ENCODE data around the gene TNN. TPM values are rescaled to one million over a fixed set of nuclear protein-coding genes. Genes with fewer than 3 reads are reported as not detected.

The TNN gene
- polyA plus RNA-seq, 1 donor (not counting 4 experiments of a cell fraction or from before 2014, with no cell fraction given), result not detected

DNA sequence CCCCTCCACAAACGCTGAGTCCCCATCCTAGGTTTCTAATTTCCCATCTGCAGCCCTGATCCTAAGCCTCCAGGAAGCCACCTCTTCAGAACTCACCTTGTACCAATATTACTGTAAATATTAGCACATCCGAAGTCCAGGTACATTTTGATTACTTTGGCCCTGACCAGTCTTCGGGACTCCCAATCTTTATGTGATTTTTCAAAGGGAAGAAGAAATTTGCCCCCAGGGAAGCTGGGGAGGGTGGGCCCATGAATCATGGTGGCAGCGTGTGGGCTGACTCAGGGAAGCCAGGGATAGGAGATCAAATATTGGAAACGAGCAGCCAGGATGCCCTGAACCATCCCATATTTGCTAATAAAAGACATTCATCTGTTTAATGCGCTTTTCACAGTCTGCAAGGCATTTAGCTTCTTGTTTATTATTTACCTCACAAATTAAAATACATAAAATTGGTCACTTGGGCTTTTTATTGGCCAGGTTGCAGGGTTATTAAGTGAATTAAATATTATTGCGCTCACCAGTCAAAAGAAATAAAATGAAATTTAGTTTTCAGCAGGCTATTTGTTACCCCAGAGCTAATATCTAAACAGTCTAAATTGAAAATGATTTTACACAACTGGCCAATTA, 78.4 kb downstream of the TNN start:
- Histone ChIP-seq H3K4me3 (ENCODE audit: control insufficient read depth in 2 of 3, extremely low read depth in 1 of 3, insufficient read depth in 2 of 3, low read depth in 1 of 3, low read length in 3 of 3) (no peak overlapping the region), H3K4me2 (ENCODE audit: control insufficient read depth, extremely low read depth, insufficient read depth, low read depth, low read length) (peak overlapping the region; percentile 42), H3K9ac (ENCODE audit: control insufficient read depth, extremely low read depth, insufficient read depth, low read length) (no peak overlapping the region), H3K27me3 (ENCODE audit: control insufficient read depth, extremely low read depth, insufficient read depth, low read length) (no peaks in the 10 kb centered on the region), H3K36me3 (ENCODE audit: control insufficient read depth in 2 of 2, extremely low read depth in 1 of 2, insufficient read depth in 2 of 2, low read length in 2 of 2) (no peaks in the 10 kb centered on the region), H3K4me1 (ENCODE audit: control insufficient read depth, extremely low read depth, insufficient read depth, low read length) (peaks cover 15% of the 10 kb centered on the region), H3K9me1 (ENCODE audit: control insufficient read depth, extremely low read depth, insufficient read depth, low read length) (no peaks in the 10 kb centered on the region), H3K27ac (ENCODE audit: control insufficient read depth, insufficient read depth, low read length) (no peak overlapping the region), H3K79me2 (ENCODE audit: control insufficient read depth, insufficient read depth, low read length) (no peaks in the 10 kb centered on the region), H3K9me3 (ENCODE audit: control insufficient read depth, low read depth, low read length) (no peaks in the 10 kb centered on the region), H4K20me1 (ENCODE audit: control insufficient read depth, extremely low read depth, insufficient read depth, low read length) (no peaks in the 10 kb centered on the region), H2AFZ (ENCODE audit: control insufficient read depth, low read length) (no peak overlapping the region)
- TF ChIP-seq, protein P1, sequence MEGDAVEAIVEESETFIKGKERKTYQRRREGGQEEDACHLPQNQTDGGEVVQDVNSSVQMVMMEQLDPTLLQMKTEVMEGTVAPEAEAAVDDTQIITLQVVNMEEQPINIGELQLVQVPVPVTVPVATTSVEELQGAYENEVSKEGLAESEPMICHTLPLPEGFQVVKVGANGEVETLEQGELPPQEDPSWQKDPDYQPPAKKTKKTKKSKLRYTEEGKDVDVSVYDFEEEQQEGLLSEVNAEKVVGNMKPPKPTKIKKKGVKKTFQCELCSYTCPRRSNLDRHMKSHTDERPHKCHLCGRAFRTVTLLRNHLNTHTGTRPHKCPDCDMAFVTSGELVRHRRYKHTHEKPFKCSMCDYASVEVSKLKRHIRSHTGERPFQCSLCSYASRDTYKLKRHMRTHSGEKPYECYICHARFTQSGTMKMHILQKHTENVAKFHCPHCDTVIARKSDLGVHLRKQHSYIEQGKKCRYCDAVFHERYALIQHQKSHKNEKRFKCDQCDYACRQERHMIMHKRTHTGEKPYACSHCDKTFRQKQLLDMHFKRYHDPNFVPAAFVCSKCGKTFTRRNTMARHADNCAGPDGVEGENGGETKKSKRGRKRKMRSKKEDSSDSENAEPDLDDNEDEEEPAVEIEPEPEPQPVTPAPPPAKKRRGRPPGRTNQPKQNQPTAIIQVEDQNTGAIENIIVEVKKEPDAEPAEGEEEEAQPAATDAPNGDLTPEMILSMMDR (optimal IDR thresholded peaks at IDR 0.05 in 1 of 3, IDR thresholded peaks at IDR 0.05 in 1 of 3, conservative IDR thresholded peaks at IDR 0.05 in 1 of 3; ENCODE audit: extremely low read depth in 1 of 3, insufficient read depth in 2 of 3, low read length in 3 of 3), result no peak
- TF ChIP-seq EZH2 (IDR thresholded peaks at IDR 0.05; ENCODE audit: low read length), result no peak
- DNase-seq (ENCODE audit: low read depth, low spot score) (no peak), FAIRE-seq (no peak)
- dilution Hi-C loops (cut with MboI; ENCODE audit: extremely low pct_ligation_motif_present, low sequenced_read_pairs), result no loop called here

DNA sequence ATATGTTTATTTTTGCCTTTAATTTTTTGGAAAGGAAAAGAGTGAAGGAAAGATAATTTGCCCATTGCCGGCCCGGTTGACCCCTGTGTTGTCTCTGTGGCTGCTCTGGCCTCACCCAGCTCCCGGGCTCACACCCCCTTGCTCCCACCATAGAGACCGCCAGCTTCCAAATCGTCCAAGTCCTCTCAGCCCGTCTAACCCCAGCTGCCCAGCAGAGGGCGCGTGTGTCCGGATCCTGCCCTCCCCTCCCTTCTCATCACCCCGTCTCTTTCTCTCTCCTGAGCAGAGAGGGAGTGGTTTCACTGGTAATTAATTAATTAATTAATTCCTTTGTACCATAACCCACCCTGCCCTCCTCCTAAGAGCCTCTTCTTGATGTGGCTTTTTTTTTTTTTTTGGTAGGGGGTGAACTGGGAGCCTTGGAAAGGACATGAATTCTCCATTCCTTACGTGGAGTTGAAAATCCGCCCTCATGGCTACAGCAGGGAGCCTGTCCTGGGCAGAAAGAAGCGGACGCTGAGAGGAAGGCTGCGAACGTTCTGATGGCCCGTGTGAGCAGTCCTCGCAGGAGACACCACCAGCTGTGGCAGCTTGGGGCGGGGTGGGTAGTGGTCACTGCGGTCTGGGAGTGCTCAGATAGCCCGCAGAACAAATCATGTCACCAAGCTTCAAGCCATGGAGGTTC, 79.0 kb downstream of the TNN start:
- no peak overlapping the region for H3K27ac ChIP-seq (ENCODE audit: control insufficient read depth, insufficient read depth, low read length)
- no peaks in the 10 kb centered on the region for H3K79me2 ChIP-seq (ENCODE audit: control insufficient read depth, insufficient read depth, low read length)
- no peaks in the 10 kb centered on the region for H3K27me3 ChIP-seq (ENCODE audit: control insufficient read depth, extremely low read depth, insufficient read depth, low read length)
- no peaks in the 10 kb centered on the region for H3K9me1 ChIP-seq (ENCODE audit: control insufficient read depth, extremely low read depth, insufficient read depth, low read length)
- H3K9me3 ChIP-seq (ENCODE audit: control insufficient read depth, low read depth, low read length), result no peaks in the 10 kb centered on the region
- dilution Hi-C loops (cut with MboI; ENCODE audit: extremely low pct_ligation_motif_present, low sequenced_read_pairs), result no loop called here
- H3K36me3 ChIP-seq (ENCODE audit: control insufficient read depth in 2 of 2, extremely low read depth in 1 of 2, insufficient read depth in 2 of 2, low read length in 2 of 2), result no peaks in the 10 kb centered on the region
- peaks cover 15% of the 10 kb centered on the region for H3K4me1 ChIP-seq (ENCODE audit: control insufficient read depth, extremely low read depth, insufficient read depth, low read length)
- H2AFZ ChIP-seq (ENCODE audit: control insufficient read depth, low read length), result no peak overlapping the region
- DNase-seq (ENCODE audit: low read depth, low spot score) (no peak), FAIRE-seq (no peak)
- H3K4me2 ChIP-seq (ENCODE audit: control insufficient read depth, extremely low read depth, insufficient read depth, low read depth, low read length), result peak overlapping the region; percentile 42
- no peak overlapping the region for H3K4me3 ChIP-seq (ENCODE audit: control insufficient read depth in 2 of 3, extremely low read depth in 1 of 3, insufficient read depth in 2 of 3, low read depth in 1 of 3, low read length in 3 of 3)
- no peak for TF ChIP-seq EZH2 (IDR thresholded peaks at IDR 0.05; ENCODE audit: low read length)
- TF ChIP-seq, protein P1 (optimal IDR thresholded peaks at IDR 0.05 in 1 of 3, IDR thresholded peaks at IDR 0.05 in 1 of 3, conservative IDR thresholded peaks at IDR 0.05 in 1 of 3; ENCODE audit: extremely low read depth in 1 of 3, insufficient read depth in 2 of 3, low read length in 3 of 3), result peak; percentile 84 to 95 (median 94)
- H3K9ac ChIP-seq (ENCODE audit: control insufficient read depth, extremely low read depth, insufficient read depth, low read length), result no peak overlapping the region
- no peaks in the 10 kb centered on the region for H4K20me1 ChIP-seq (ENCODE audit: control insufficient read depth, extremely low read depth, insufficient read depth, low read length)

Measured in keratinocyte (primary cell).